ENCODE results near the gene NEK5.
"Not testable (repeated sequence)": the region's sequence is repeated elsewhere in the genome, so short reads cannot be mapped to it uniquely, and the experiment has no call there.

Gene NEK5

GRCh38 chr13:52091473-52091872, 37.4 kb downstream of the NEK5 start:
- H3K36me3 ChIP-seq (ENCODE audit: low read length), result no peaks in the 10 kb centered on the region
- no peaks in the 10 kb centered on the region for H3K9me2 ChIP-seq (replicated peaks; ENCODE audit: insufficient read depth, low read length)
- no peak overlapping the region for H3K4me3 ChIP-seq (ENCODE audit: insufficient read depth, low read length, poor library complexity, severe bottlenecking)
- H3K27me3 ChIP-seq (ENCODE audit: low read length), result no peaks in the 10 kb centered on the region
- H3K9me3 ChIP-seq (ENCODE audit: insufficient read depth, low read length), result no peaks in the 10 kb centered on the region
- H3K9ac ChIP-seq (ENCODE audit: low read length), result no peak overlapping the region
- no peak overlapping the region for H2AFZ ChIP-seq (ENCODE audit: low read depth, low read length, severe bottlenecking)
- no peaks in the 10 kb centered on the region for H3F3A ChIP-seq (ENCODE audit: insufficient read depth)
- no peaks in the 10 kb centered on the region for H3K79me2 ChIP-seq (ENCODE audit: insufficient read depth, low read length)
- no peak overlapping the region for H3K27ac ChIP-seq (ENCODE audit: low read depth, low read length)
- H4K20me1 ChIP-seq (ENCODE audit: low read depth, low read length), result no peaks in the 10 kb centered on the region
- no peak overlapping the region for H3K4me2 ChIP-seq (ENCODE audit: low read depth, low read length, poor library complexity, severe bottlenecking)
- TF ChIP-seq CTCF (IDR thresholded peaks at IDR 0.05; ENCODE audit: insufficient read depth, low read length, poor library complexity, severe bottlenecking) (no peak), EZH2phosphoT487 (conservative IDR thresholded peaks at IDR 0.05; ENCODE audit: low read length) (no peak)

- TF ChIP-seq EZH2phosphoT487 (conservative IDR thresholded peaks at IDR 0.05; ENCODE audit: low read length), result no peak
- TF ChIP-seq CTCF (IDR thresholded peaks at IDR 0.05; ENCODE audit: insufficient read depth, low read length, poor library complexity, severe bottlenecking), result no peak
- Histone ChIP-seq H3K9me2 (replicated peaks; ENCODE audit: insufficient read depth, low read length) (no peaks in the 10 kb centered on the region), H3K79me2 (ENCODE audit: insufficient read depth, low read length) (no peaks in the 10 kb centered on the region), H3K9ac (ENCODE audit: low read length) (no peak overlapping the region), H4K20me1 (ENCODE audit: low read depth, low read length) (no peaks in the 10 kb centered on the region), H3K36me3 (ENCODE audit: low read length) (no peaks in the 10 kb centered on the region), H3K4me2 (ENCODE audit: low read depth, low read length, poor library complexity, severe bottlenecking) (no peak overlapping the region), H3K9me3 (ENCODE audit: insufficient read depth, low read length) (no peaks in the 10 kb centered on the region), H3K27me3 (ENCODE audit: low read length) (no peaks in the 10 kb centered on the region), H3K4me3 (ENCODE audit: insufficient read depth, low read length, poor library complexity, severe bottlenecking) (no peak overlapping the region), H3F3A (ENCODE audit: insufficient read depth) (no peaks in the 10 kb centered on the region), H3K27ac (ENCODE audit: low read depth, low read length) (no peak overlapping the region), H2AFZ (ENCODE audit: low read depth, low read length, severe bottlenecking) (no peak overlapping the region)
These were observed 43.5 kb downstream of the NEK5 start for GRCh38 chr13:52085421-52085820.

- not testable (repeated sequence) for H3K9me2 ChIP-seq (replicated peaks; ENCODE audit: insufficient read depth, low read length); H3K27me3 ChIP-seq (ENCODE audit: low read length); H3K9ac ChIP-seq (ENCODE audit: low read length); H3K4me2 ChIP-seq (ENCODE audit: low read depth, low read length, poor library complexity, severe bottlenecking); H2AFZ ChIP-seq (ENCODE audit: low read depth, low read length, severe bottlenecking); H3K36me3 ChIP-seq (ENCODE audit: low read length); H4K20me1 ChIP-seq (ENCODE audit: low read depth, low read length); H3K9me3 ChIP-seq (ENCODE audit: insufficient read depth, low read length); H3K27ac ChIP-seq (ENCODE audit: low read depth, low read length); H3K79me2 ChIP-seq (ENCODE audit: insufficient read depth, low read length); H3F3A ChIP-seq (ENCODE audit: insufficient read depth); H3K4me3 ChIP-seq (ENCODE audit: insufficient read depth, low read length, poor library complexity, severe bottlenecking)
These were observed 43.9 kb downstream of the NEK5 start for GRCh38 chr13:52084981-52085380.

GRCh38 chr13:52082601-52083000, 46.3 kb downstream of the NEK5 start:
- H3K9me2 ChIP-seq (replicated peaks; ENCODE audit: insufficient read depth, low read length), result no peaks in the 10 kb centered on the region
- H3K4me2 ChIP-seq (ENCODE audit: low read depth, low read length, poor library complexity, severe bottlenecking), result no peak overlapping the region
- no peak overlapping the region for H3K4me3 ChIP-seq (ENCODE audit: insufficient read depth, low read length, poor library complexity, severe bottlenecking)
- no peak overlapping the region for H3K9ac ChIP-seq (ENCODE audit: low read length)
- no peaks in the 10 kb centered on the region for H3F3A ChIP-seq (ENCODE audit: insufficient read depth)
- H4K20me1 ChIP-seq (ENCODE audit: low read depth, low read length), result no peaks in the 10 kb centered on the region
- H2AFZ ChIP-seq (ENCODE audit: low read depth, low read length, severe bottlenecking), result no peak overlapping the region
- no peaks in the 10 kb centered on the region for H3K36me3 ChIP-seq (ENCODE audit: low read length)
- TF ChIP-seq CTCF (IDR thresholded peaks at IDR 0.05; ENCODE audit: insufficient read depth, low read length, poor library complexity, severe bottlenecking) (no peak), EZH2phosphoT487 (conservative IDR thresholded peaks at IDR 0.05; ENCODE audit: low read length) (no peak)
- H3K27ac ChIP-seq (ENCODE audit: low read depth, low read length), result no peak overlapping the region
- no peaks in the 10 kb centered on the region for H3K79me2 ChIP-seq (ENCODE audit: insufficient read depth, low read length)
- H3K9me3 ChIP-seq (ENCODE audit: insufficient read depth, low read length), result no peaks in the 10 kb centered on the region
- H3K27me3 ChIP-seq (ENCODE audit: low read length), result no peaks in the 10 kb centered on the region

GRCh38 chr13:52079891-52080290, 49.0 kb downstream of the NEK5 start:
- not testable (repeated sequence) for H2AFZ ChIP-seq (ENCODE audit: low read depth, low read length, severe bottlenecking); H3K4me2 ChIP-seq (ENCODE audit: low read depth, low read length, poor library complexity, severe bottlenecking); H4K20me1 ChIP-seq (ENCODE audit: low read depth, low read length); H3K9me2 ChIP-seq (replicated peaks; ENCODE audit: insufficient read depth, low read length); H3K36me3 ChIP-seq (ENCODE audit: low read length); H3K27ac ChIP-seq (ENCODE audit: low read depth, low read length); H3K4me3 ChIP-seq (ENCODE audit: insufficient read depth, low read length, poor library complexity, severe bottlenecking); H3K27me3 ChIP-seq (ENCODE audit: low read length); H3K79me2 ChIP-seq (ENCODE audit: insufficient read depth, low read length); H3K9me3 ChIP-seq (ENCODE audit: insufficient read depth, low read length); H3K9ac ChIP-seq (ENCODE audit: low read length); H3F3A ChIP-seq (ENCODE audit: insufficient read depth)
